Islet precursor cell (in vitro differentiated cells): ENCODE measurements around the gene GADD45GIP1.
"Not testable (repeated sequence)": the region's sequence is repeated elsewhere in the genome, so short reads cannot be mapped to it uniquely, and the experiment has no call there.

ENCODE experiments used
- DNase-seq: peaks from one replicate; pipeline ENCODE4 v3.0.0-alpha.2; 2018

The GADD45GIP1 gene

GRCh38 chr19:12987190-12987589, 30.2 kb upstream of the GADD45GIP1 start:
- no peak for DNase-seq

- no peak for DNase-seq
Observed at GRCh38 chr19:12986726-12987125, 29.7 kb upstream of the GADD45GIP1 start.

- no peak for DNase-seq
Observed at GRCh38 chr19:12985049-12985776, 28.2 kb upstream of the GADD45GIP1 start.

- DNase-seq: peak; percentile 42
Observed at GRCh38 chr19:12984683-12985048, 27.6 kb upstream of the GADD45GIP1 start.

GRCh38 chr19:12984143-12984627, 27.2 kb upstream of the GADD45GIP1 start:
- no peak for DNase-seq

- peak; percentile 85 for DNase-seq
Observed at GRCh38 chr19:12983542-12984142, 26.6 kb upstream of the GADD45GIP1 start.

GRCh38 chr19:12983091-12983490, 26.1 kb upstream of the GADD45GIP1 start:
- no peak for DNase-seq

GRCh38 chr19:12982648-12983047, 25.6 kb upstream of the GADD45GIP1 start:
- DNase-seq: no peak

GRCh38 chr19:12979974-12980373, 23.0 kb upstream of the GADD45GIP1 start:
- no peak for DNase-seq

GRCh38 chr19:12976109-12976508, 19.1 kb upstream of the GADD45GIP1 start:
- DNase-seq: not testable (repeated sequence)

- no peak for DNase-seq
Observed at GRCh38 chr19:12975221-12975741, 18.3 kb upstream of the GADD45GIP1 start.

GRCh38 chr19:12974301-12975220, 17.5 kb upstream of the GADD45GIP1 start:
- no peak for DNase-seq

GRCh38 chr19:12973236-12973635, 16.2 kb upstream of the GADD45GIP1 start:
- no peak for DNase-seq

- DNase-seq: no peak
Observed at GRCh38 chr19:12970070-12970820, 13.2 kb upstream of the GADD45GIP1 start.

GRCh38 chr19:12969292-12969988, 12.4 kb upstream of the GADD45GIP1 start, which contains the start of gene DAND5:
Gene DAND5, plus strand, starts transcription at chr19:12969576. Its CDS starts 85 bp downstream, at chr19:12969661.
- no peak for DNase-seq

- DNase-seq: no peak
Observed at GRCh38 chr19:12967907-12968306, 10.9 kb upstream of the GADD45GIP1 start.

- DNase-seq: no peak
Observed at GRCh38 chr19:12965812-12966135, 8.8 kb upstream of the GADD45GIP1 start.

- peak; percentile 92 for DNase-seq
Observed at GRCh38 chr19:12965017-12965811, 8.2 kb upstream of the GADD45GIP1 start.

- no peak for DNase-seq
Observed at GRCh38 chr19:12959481-12959880, 2.5 kb upstream of the GADD45GIP1 start.

GRCh38 chr19:12957389-12957952, 448 bp upstream of the GADD45GIP1 start:
- not testable (repeated sequence) for DNase-seq

GRCh38 chr19:12955996-12956395, 1.0 kb downstream of the GADD45GIP1 start:
- peak; percentile 47 for DNase-seq
